Mesenteric fat pad (tissue), 1 donor: ENCODE measurements around the gene TSPAN13. TPM values are rescaled to one million over a fixed set of nuclear protein-coding genes. Genes with fewer than 3 reads are reported as not detected.

Source experiments
- DNase-seq: peaks from one replicate; pipeline ENCODE4 v3.0.0-alpha.2; 2020; ENCODE audit warnings: low spot score
- total RNA-seq: library from RNA; stranded (reverse); fragmentation: NEBNext Ultra II Directional; extraction: Animal tissue kit (Norgen Biotek cat#: 25700); gene quantifications from one replicate; pipeline ENCODE4 v1.2.1, GENCODE V29; 2021
- donor health status: DM: yes; HTN: yes; CAD: no.

TSPAN13 gene
- total RNA-seq, 1 donor from 2014 or later: 49.9 TPM

- DNase-seq: no peak
These were observed 20.7 kb downstream of the TSPAN13 start for GRCh38 chr7:16774294-16774693.

- no peak for DNase-seq
These were observed 21.4 kb downstream of the TSPAN13 start for GRCh38 chr7:16774986-16775385.

GRCh38 chr7:16776053-16776452 is 22.5 kb downstream of the TSPAN13 start:
- DNase-seq: no peak

GRCh38 chr7:16778476-16778875 is 24.9 kb downstream of the TSPAN13 start:
- DNase-seq: no peak

- DNase-seq: no peak
These were observed 25.5 kb downstream of the TSPAN13 start for GRCh38 chr7:16779051-16779450.

- DNase-seq: no peak
These were observed 27.0 kb downstream of the TSPAN13 start for GRCh38 chr7:16780596-16780995.

- DNase-seq: no peak
These were observed 31.8 kb downstream of the TSPAN13 start for GRCh38 chr7:16785321-16785720.

GRCh38 chr7:16785846-16786245 is 32.3 kb downstream of the TSPAN13 start:
- no peak for DNase-seq

GRCh38 chr7:16786257-16786656 is 32.7 kb downstream of the TSPAN13 start:
- no peak for DNase-seq

GRCh38 chr7:16787127-16787526 is 33.6 kb downstream of the TSPAN13 start:
- no peak for DNase-seq

GRCh38 chr7:16791071-16791470 is 37.5 kb downstream of the TSPAN13 start:
- no peak for DNase-seq

GRCh38 chr7:16791905-16792698 is 38.5 kb downstream of the TSPAN13 start:
- no peak for DNase-seq

GRCh38 chr7:16794986-16795385 is 41.4 kb downstream of the TSPAN13 start:
- no peak for DNase-seq

- DNase-seq: no peak
These were observed 42.1 kb downstream of the TSPAN13 start for GRCh38 chr7:16795624-16796023.

GRCh38 chr7:16801111-16801542 is 47.6 kb downstream of the TSPAN13 start:
- DNase-seq: no peak

- DNase-seq: no peak
These were observed 48.0 kb downstream of the TSPAN13 start for GRCh38 chr7:16801579-16801978.

- no peak for DNase-seq
These were observed 49.6 kb downstream of the TSPAN13 start for GRCh38 chr7:16803125-16803524.

GRCh38 chr7:16803881-16804673 is 50.5 kb downstream of the TSPAN13 start:
- no peak for DNase-seq

- no peak for DNase-seq
These were observed 51.3 kb downstream of the TSPAN13 start, which contains the start of gene AGR2 for GRCh38 chr7:16804674-16805439. AGR2 (minus strand) TSS chr7:16804999; CDS start chr7:16801796, 3,203 bp downstream.

GRCh38 chr7:16805441-16805840 is 51.9 kb downstream of the TSPAN13 start:
- DNase-seq: no peak

GRCh38 chr7:16810112-16810511 is 56.6 kb downstream of the TSPAN13 start:
- no peak for DNase-seq

- DNase-seq: no peak
These were observed 57.0 kb downstream of the TSPAN13 start for GRCh38 chr7:16810573-16810972.
